C4-2B (cell line): Measurements from ENCODE around the gene P3H4.

ENCODE experiments used
- H3K27ac ChIP-seq: fragments of 450-650 bp; 2 replicates; pipeline ENCODE4 v1.5.1; 2017
- ZFX ChIP-seq: fragments of 450-650 bp; IDR thresholded peaks from 2 replicates; pipeline ENCODE4 v1.6.1; 2017
- TF ChIP-seq, protein P1 (sequence below): fragments of 450-650 bp; conservative IDR thresholded peaks from 2 replicates; pipeline ENCODE4 v1.5.1; 2017; ENCODE audit warnings: mild to moderate bottlenecking

Gene P3H4

DNA sequence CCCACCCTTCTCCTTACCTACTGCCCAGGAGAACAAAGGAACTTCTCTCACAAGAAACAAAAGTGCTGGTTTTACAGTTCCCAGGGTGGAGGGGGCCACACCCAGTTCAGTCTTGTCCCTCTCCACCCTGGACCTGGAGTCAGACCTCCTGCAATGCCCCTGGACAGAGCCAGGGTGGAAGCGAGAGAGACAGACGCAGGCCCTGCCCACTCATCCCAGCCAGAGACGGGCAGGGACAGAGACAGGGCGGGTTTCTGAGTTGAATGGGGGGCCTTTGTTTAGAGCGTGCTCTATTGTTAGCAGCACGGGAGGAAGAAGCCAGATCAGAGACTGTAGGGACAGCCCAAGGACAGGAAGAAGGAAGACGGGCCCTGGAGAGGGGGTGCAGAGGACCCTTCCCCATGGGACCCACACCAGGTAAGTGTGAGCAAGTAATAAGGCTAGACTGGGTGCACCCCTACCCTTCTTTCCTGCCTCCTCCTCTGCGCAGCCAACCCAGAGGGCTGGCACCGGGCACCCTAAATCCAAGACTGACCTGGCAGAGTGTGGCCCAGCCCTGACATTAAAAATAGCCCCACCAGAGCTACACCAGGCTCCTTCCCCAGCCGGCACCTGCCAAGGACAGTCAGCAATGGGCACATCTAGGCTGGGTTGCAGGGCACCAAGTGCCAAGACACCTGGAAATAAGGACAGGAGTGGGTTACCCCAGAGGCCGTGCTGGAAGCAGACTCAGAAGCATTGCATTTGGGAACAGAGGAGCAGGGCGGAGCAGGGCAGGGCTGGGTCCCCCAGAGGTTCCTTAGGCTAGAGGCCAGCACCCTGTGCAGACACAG, 36.1 kb downstream of the P3H4 start:
- TF ChIP-seq ZFX, result no peak
- TF ChIP-seq, protein P1, sequence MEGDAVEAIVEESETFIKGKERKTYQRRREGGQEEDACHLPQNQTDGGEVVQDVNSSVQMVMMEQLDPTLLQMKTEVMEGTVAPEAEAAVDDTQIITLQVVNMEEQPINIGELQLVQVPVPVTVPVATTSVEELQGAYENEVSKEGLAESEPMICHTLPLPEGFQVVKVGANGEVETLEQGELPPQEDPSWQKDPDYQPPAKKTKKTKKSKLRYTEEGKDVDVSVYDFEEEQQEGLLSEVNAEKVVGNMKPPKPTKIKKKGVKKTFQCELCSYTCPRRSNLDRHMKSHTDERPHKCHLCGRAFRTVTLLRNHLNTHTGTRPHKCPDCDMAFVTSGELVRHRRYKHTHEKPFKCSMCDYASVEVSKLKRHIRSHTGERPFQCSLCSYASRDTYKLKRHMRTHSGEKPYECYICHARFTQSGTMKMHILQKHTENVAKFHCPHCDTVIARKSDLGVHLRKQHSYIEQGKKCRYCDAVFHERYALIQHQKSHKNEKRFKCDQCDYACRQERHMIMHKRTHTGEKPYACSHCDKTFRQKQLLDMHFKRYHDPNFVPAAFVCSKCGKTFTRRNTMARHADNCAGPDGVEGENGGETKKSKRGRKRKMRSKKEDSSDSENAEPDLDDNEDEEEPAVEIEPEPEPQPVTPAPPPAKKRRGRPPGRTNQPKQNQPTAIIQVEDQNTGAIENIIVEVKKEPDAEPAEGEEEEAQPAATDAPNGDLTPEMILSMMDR, result no peak
- H3K27ac ChIP-seq, result peak overlapping the region; percentile 88

DNA sequence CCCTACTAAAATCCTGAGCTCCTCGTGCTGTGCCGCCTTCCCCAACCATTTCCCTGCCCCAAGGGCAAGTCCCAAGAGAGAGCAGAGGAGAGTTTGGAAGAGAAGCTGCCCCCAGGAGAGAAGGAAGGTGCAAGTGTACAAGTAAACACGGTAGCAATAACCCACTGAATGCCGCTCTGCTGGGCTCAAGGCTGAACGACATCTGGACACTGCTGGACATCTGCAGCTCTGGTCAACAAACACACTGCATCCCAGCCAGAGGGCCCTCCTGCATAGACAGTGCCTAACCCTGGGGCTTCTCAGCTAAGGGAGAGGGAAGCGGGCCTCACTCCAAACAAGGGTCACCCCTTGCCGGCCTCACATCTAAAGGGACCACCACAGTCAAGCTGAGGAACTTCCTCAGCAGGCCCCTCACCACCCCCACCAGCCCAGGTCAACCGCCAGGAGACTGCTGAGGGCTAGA, 38.0 kb downstream of the P3H4 start:
- TF ChIP-seq, protein P1, result no peak
- TF ChIP-seq ZFX, result no peak
- H3K27ac ChIP-seq, result peak overlapping the region; percentile 88

DNA sequence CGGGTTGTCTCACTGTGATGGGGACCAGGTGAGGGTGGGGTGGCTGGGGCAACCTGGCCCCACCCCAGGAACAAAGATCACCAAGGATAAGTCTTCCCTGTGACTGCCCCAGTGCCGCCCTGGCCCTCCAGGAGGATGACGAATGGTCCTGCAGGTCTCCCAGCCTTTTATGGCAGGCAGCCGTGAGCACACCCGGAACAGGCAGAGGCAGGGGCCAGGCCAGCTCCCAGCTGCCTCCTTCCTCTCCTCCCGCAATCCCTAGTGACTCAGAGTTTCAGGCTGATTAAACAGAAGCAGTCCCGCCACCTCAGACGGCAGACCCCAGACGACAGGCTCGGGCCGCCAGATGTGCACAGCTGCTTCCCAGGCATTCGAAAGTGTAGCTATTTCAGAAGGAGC, 38.6 kb downstream of the P3H4 start:
- TF ChIP-seq ZFX, result no peak
- TF ChIP-seq, protein P1, result no peak
- peak overlapping the region; percentile 88 for H3K27ac ChIP-seq

DNA sequence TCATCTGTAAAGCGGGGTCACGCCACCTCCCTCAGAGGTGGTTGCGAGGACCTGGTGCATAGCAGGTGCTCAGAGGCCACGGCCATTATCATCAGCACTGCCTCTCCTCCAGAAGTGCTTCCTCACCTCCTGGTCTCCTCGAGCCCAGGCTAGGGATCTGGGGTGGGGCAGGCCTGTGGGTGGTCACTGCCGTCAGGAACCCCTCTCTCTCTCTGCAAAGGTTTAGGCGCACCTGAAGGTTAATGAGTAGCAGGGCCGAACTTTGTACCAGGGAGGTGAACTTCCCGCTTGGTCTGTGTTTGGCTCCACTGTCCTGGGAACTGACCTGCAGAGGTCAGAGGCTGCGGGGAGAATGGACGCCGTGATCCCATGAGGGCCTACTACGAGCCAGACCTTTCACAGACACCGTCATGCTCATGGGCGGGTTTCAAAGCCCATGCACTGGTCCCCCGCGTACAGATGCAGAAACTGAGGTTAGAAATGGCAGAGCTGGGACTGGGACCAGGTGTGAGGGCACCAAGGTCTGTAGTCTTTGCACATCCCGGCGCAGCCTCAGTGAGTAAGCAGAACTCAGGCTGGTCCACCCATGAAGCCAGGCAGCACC, 39.1 kb downstream of the P3H4 start:
- peak overlapping the region; percentile 88 for H3K27ac ChIP-seq
- TF ChIP-seq, protein P1, result no peak
- no peak; the same call in 1 of the 2 replicates for TF ChIP-seq ZFX

DNA sequence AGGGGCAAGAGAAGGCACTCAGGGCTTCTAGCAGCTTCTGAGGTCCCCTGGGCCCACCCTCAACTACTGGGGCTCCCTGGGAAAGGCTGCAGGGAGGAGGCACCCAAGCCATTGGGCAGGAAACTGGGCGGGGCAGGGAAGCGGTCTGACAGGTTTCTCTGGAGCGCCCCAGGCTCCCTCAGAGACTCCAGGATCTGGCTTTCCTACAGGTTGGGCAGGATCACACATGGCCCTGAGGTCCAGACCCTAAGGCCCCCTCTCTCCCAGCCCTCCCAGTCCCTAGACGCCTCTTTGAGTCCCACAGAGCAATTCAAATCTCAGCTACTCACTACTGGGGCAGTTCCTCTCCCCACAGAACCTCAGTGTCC, 39.5 kb downstream of the P3H4 start:
- peak overlapping the region; percentile 88 for H3K27ac ChIP-seq
- no peak for TF ChIP-seq ZFX
- TF ChIP-seq, protein P1, result no peak

DNA sequence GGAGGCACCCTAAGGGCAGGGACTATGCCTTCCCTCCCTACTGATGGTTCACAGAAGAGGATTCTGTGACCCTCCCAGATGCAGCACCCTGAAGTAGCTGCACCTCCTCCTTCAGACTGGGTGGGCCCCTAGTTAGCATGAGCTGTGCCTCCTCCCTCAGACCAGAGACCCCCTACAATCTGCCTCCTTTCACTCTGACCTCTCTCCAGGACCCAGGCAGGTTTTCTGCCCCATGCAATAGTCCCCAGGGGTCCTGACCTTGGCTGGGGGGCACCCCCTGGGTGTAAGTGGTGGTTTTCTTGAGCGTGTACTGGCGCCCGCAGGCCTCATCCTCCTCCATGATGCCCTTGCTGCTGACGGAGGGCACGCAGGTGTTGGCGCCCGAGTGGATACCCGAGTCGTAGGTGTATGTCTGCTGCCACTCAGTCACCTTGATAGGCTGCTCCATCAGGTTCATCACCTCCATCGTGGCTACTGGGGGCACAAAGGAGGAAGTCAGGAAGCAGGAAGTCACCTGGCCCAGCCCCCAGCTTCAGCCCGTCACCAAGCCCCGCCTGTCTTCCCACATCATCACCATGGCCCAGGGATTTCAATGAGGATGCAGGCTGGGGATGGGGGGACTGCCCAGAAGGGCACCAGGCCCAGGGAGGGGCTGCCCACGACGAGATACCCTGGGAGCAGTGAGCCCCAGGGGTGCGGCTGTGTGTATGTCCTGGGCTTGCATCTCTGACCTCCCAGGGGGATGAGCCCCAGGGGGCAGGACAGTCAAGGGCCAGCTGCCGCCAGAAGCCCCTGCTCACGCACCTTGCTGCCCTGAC, 40.2 kb downstream of the P3H4 start:
- TF ChIP-seq, protein P1, result no peak
- no peak for TF ChIP-seq ZFX
- peak overlapping the region; percentile 88 for H3K27ac ChIP-seq
